ENCODE data around the gene ARAP1. TPM values are rescaled to one million over a fixed set of nuclear protein-coding genes. Genes with fewer than 3 reads are reported as not detected.

The ARAP1 gene
- total RNA-seq, 1 experiment from 2014 or later = 151 TPM

DNA sequence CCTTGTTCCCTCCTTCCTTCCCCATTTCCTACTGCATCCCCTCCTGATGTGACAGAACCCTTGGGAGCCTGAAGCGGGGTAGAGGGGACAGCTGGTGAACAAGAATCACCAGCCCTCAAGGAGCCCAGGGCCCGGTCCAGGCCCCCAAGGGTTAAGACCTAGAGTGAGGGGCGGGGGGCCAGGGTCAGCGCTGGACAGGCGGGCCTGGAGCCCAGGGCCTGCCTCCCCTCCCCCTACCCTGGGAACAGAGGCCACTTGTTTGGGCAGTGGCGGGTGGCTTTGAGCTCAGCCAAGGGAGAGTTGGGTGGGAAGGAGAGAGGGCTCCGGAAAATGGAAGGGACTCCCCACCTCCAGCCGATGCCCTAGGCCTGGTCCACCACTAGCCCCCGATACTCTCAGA, 2.1 kb downstream of the ARAP1 start:
- intact Hi-C loops (cut with micrococcal nuclease; ENCODE audit: unreplicated experiment) = no loop called here
- H3K27ac ChIP-seq = no peak overlapping the region
- peak overlapping the region; percentile 96; the same call in 1 of the 2 replicates for H3K4me3 ChIP-seq
- no TSS peak for BruUV-seq (replicated peaks)
- H3K36me3 ChIP-seq (ENCODE audit: low read depth) = peaks cover 6% of the 10 kb centered on the region; the same call in 1 of the 2 replicates
- no peak for TF ChIP-seq EZH2 (IDR thresholded peaks at IDR 0.05; ENCODE audit: low read depth)
- TF ChIP-seq, protein P1, sequence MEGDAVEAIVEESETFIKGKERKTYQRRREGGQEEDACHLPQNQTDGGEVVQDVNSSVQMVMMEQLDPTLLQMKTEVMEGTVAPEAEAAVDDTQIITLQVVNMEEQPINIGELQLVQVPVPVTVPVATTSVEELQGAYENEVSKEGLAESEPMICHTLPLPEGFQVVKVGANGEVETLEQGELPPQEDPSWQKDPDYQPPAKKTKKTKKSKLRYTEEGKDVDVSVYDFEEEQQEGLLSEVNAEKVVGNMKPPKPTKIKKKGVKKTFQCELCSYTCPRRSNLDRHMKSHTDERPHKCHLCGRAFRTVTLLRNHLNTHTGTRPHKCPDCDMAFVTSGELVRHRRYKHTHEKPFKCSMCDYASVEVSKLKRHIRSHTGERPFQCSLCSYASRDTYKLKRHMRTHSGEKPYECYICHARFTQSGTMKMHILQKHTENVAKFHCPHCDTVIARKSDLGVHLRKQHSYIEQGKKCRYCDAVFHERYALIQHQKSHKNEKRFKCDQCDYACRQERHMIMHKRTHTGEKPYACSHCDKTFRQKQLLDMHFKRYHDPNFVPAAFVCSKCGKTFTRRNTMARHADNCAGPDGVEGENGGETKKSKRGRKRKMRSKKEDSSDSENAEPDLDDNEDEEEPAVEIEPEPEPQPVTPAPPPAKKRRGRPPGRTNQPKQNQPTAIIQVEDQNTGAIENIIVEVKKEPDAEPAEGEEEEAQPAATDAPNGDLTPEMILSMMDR (conservative IDR thresholded peaks at IDR 0.05) = no peak
- CTCF ChIA-PET = no interaction called here
- peaks cover 47% of the 10 kb centered on the region for H3K79me2 ChIP-seq (ENCODE audit: low read depth)
- H4K20me1 ChIP-seq (ENCODE audit: insufficient read depth) = peaks cover 3% of the 10 kb centered on the region; the same call in 1 of the 2 replicates
- peaks cover 26% of the 10 kb centered on the region for H3K4me1 ChIP-seq (replicated peaks; ENCODE audit: insufficient read depth)
- POLR2A ChIA-PET (ENCODE audit: unreplicated experiment) = no interaction called here
- H3K9me2 ChIP-seq (ENCODE audit: insufficient read depth) = no peaks in the 10 kb centered on the region
- H3F3A ChIP-seq (ENCODE audit: insufficient read depth, low read depth) = peaks cover 34% of the 10 kb centered on the region
- no peaks in the 10 kb centered on the region for H3K27me3 ChIP-seq (ENCODE audit: insufficient read depth, low read depth)
- DNase-seq = no peak
- H2AFZ ChIP-seq = no peak overlapping the region
- no peaks in the 10 kb centered on the region for H3K9me3 ChIP-seq (ENCODE audit: insufficient read depth, low read depth)
- H3K4me2 ChIP-seq = no peak overlapping the region; the same call in 1 of the 2 replicates

DNA sequence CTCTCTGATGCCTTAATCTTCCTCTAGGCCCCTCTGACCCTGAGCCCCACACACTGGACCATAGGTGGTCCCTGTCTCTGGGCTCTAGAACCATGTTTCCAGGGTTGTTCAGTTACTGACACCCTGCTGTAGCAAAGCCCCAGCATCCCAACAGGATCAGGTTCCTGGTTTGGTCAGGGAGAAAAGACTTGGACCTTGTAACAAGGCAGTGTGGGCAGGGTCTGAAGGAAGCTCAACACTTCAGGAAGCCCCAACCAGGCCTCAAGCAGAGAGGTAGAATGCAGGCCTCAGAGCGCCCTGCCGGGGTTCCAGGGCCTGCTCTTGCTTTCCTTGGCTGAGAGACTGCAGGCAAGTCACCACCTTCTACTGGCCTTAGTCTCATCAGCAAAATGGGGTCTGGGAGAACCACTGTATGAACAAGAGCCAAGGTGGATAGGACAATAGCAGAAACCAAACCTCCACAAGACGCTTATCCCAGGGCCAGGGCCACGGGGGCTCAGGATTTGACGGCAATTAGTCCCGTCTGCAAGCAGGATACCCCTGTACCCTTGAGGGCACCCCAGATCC, 4.8 kb downstream of the ARAP1 start:
- BruUV-seq (replicated peaks) = no TSS peak
- Histone ChIP-seq H3K36me3 (ENCODE audit: low read depth) (no peaks in the 10 kb centered on the region), H3K4me2 (no peak overlapping the region), H3K27ac (no peak overlapping the region), H3K9me2 (ENCODE audit: insufficient read depth) (no peaks in the 10 kb centered on the region), H4K20me1 (ENCODE audit: insufficient read depth) (peaks cover 3% of the 10 kb centered on the region; the same call in 1 of the 2 replicates), H3F3A (ENCODE audit: insufficient read depth, low read depth) (peaks cover 19% of the 10 kb centered on the region; the same call in 1 of the 2 replicates), H3K79me2 (ENCODE audit: low read depth) (peaks cover 69% of the 10 kb centered on the region), H2AFZ (no peak overlapping the region), H3K9me3 (ENCODE audit: insufficient read depth, low read depth) (no peaks in the 10 kb centered on the region), H3K4me1 (replicated peaks; ENCODE audit: insufficient read depth) (peaks cover 27% of the 10 kb centered on the region), H3K4me3 (no peak overlapping the region), H3K27me3 (ENCODE audit: insufficient read depth, low read depth) (no peaks in the 10 kb centered on the region)
- DNase-seq = no peak
- ChIA-PET POLR2A (ENCODE audit: unreplicated experiment) (no interaction called here), CTCF (no interaction called here)
- TF ChIP-seq, protein P1 (conservative IDR thresholded peaks at IDR 0.05) = no peak
- TF ChIP-seq EZH2 (IDR thresholded peaks at IDR 0.05; ENCODE audit: low read depth) = no peak
- intact Hi-C loops (cut with micrococcal nuclease; ENCODE audit: unreplicated experiment) = no loop called here

DNA sequence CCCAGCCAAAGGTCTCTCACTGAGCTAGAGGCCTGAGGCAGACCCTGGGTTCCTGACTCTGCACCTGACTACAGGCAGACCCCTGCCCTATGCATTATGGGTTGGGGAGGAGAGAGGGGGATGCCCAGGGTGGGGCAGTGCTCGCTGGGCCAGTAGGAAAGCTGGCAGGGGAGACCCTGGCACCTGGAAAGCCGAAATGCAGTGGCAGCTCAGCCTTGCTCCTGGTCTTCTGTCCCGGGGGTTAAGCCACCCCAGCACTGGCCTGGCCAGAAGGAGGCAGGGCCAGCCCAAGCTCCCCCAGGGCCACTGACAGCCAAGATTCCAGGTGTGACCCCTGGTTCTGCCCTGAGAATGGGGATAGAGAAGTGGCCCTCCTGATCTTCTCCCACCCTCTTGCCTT, 5.4 kb downstream of the ARAP1 start:
- no TSS peak for BruUV-seq (replicated peaks)
- TF ChIP-seq, protein P1 (conservative IDR thresholded peaks at IDR 0.05) = no peak
- no peak for TF ChIP-seq EZH2 (IDR thresholded peaks at IDR 0.05; ENCODE audit: low read depth)
- Histone ChIP-seq H3K36me3 (ENCODE audit: low read depth) (no peaks in the 10 kb centered on the region), H3K4me3 (no peak overlapping the region), H3K9me3 (ENCODE audit: insufficient read depth, low read depth) (no peaks in the 10 kb centered on the region), H3K4me2 (no peak overlapping the region), H3K9me2 (ENCODE audit: insufficient read depth) (no peaks in the 10 kb centered on the region), H3F3A (ENCODE audit: insufficient read depth, low read depth) (peaks cover 19% of the 10 kb centered on the region; the same call in 1 of the 2 replicates), H3K27me3 (ENCODE audit: insufficient read depth, low read depth) (no peaks in the 10 kb centered on the region), H4K20me1 (ENCODE audit: insufficient read depth) (peaks cover 3% of the 10 kb centered on the region; the same call in 1 of the 2 replicates), H3K27ac (no peak overlapping the region), H2AFZ (no peak overlapping the region), H3K4me1 (replicated peaks; ENCODE audit: insufficient read depth) (peaks cover 32% of the 10 kb centered on the region), H3K79me2 (ENCODE audit: low read depth) (peaks cover 69% of the 10 kb centered on the region)
- ChIA-PET CTCF (interaction anchor here (0.6 kb wide), 1 partner anchor 62 kb away, joined by 3 read pairs; no protein-coding TSS in a partner anchor), POLR2A (ENCODE audit: unreplicated experiment) (no interaction called here)
- DNase-seq = no peak
- intact Hi-C loops (cut with micrococcal nuclease; ENCODE audit: unreplicated experiment) = no loop called here
